Fibroblast of mammary gland (primary cell): Measurements from ENCODE around the gene PCDHB15.

Experiments
- DNase-seq: peaks from one replicate; pipeline ENCODE4 v3.0.0-alpha.2; 2010; ENCODE audit warnings: low read depth
- H3K4me3 ChIP-seq: 2 replicates; pipeline ENCODE4 v1.5.1; 2011; ENCODE audit warnings: low read depth, mild to moderate bottlenecking, low read length, moderate library complexity; ENCODE audit not compliant: control insufficient read depth
- CTCF ChIP-seq: conservative IDR thresholded peaks from 2 replicates; pipeline ENCODE4 v1.5.1; 2011; ENCODE audit warnings: low read depth, low read length, inconsistent platforms; ENCODE audit not compliant: control insufficient read depth, insufficient read depth

Gene PCDHB15

GRCh38 chr5:141298376-141298775 lies 53.2 kb downstream of the PCDHB15 start:
- TF ChIP-seq CTCF = no peak
- DNase-seq = no peak
- no peak overlapping the region for H3K4me3 ChIP-seq
